GM18867 (cell line): ENCODE measurements around the gene FAM110C.
"Not testable (repeated sequence)": the region's sequence is repeated elsewhere in the genome, so short reads cannot be mapped to it uniquely, and the experiment has no call there.

ENCODE experiments used
- ATAC-seq: cut with Tn5 transposase; IDR thresholded peaks from one replicate; pipeline ENCODE4 v1.9.1; 2021; ENCODE audit warnings: mild to moderate bottlenecking, moderate library complexity; ENCODE audit not compliant: unreplicated experiment

The FAM110C gene

GRCh38 chr2:46471-47345 lies at the start of gene FAM110C:
FAM110C (minus strand) TSS chr2:46505; CDS start chr2:46385, 120 bp downstream.
- ATAC-seq: no peak

- ATAC-seq: no peak
Measured at GRCh38 chr2:92326-92725, 46.0 kb upstream of the FAM110C start.

GRCh38 chr2:90645-91312 lies 44.5 kb upstream of the FAM110C start:
- ATAC-seq: no peak

GRCh38 chr2:85761-86160 lies 39.5 kb upstream of the FAM110C start:
- no peak for ATAC-seq

GRCh38 chr2:84121-84520 lies 37.8 kb upstream of the FAM110C start:
- ATAC-seq: no peak

- ATAC-seq: no peak
Measured at GRCh38 chr2:80971-81736, 34.8 kb upstream of the FAM110C start.

- ATAC-seq: no peak
Measured at GRCh38 chr2:80378-80777, 34.1 kb upstream of the FAM110C start.

GRCh38 chr2:71309-72035 lies 25.2 kb upstream of the FAM110C start:
- no peak for ATAC-seq

- no peak for ATAC-seq
Measured at GRCh38 chr2:69366-70344, 23.4 kb upstream of the FAM110C start.

GRCh38 chr2:68637-69036 lies 22.3 kb upstream of the FAM110C start:
- ATAC-seq: not testable (repeated sequence)

- ATAC-seq: no peak
Measured at GRCh38 chr2:66853-67252, 20.5 kb upstream of the FAM110C start.

GRCh38 chr2:65121-65520 lies 18.8 kb upstream of the FAM110C start:
- ATAC-seq: no peak

GRCh38 chr2:55587-56448 lies 9.5 kb upstream of the FAM110C start:
- ATAC-seq: no peak

- ATAC-seq: no peak
Measured at GRCh38 chr2:51613-52012, 5.3 kb upstream of the FAM110C start.

GRCh38 chr2:47737-48136 lies 1.4 kb upstream of the FAM110C start:
- ATAC-seq: no peak

GRCh38 chr2:47346-47725 lies 1.0 kb upstream of the FAM110C start:
- no peak for ATAC-seq

GRCh38 chr2:46131-46470 lies 204 bp downstream of the FAM110C start:
- ATAC-seq: no peak

- ATAC-seq: no peak
Measured at GRCh38 chr2:45342-46130, 769 bp downstream of the FAM110C start.
